ACC112 (cell line): ENCODE measurements around the gene TKFC.

ENCODE experiments used
- H2AFZ ChIP-seq: fragments of 200-600 bp; sonication (generic); one replicate; pipeline ENCODE4 v1.6.0; 2017; ENCODE audit warnings: antibody characterized with exemption, low read length; ENCODE audit not compliant: unreplicated experiment
- H3K27ac ChIP-seq: fragments of 200-600 bp; sonication (generic); 2 replicates; pipeline ENCODE4 v1.5.1; 2014; ENCODE audit warnings: low read depth, mild to moderate bottlenecking, antibody characterized with exemption, low read length, moderate library complexity
- H3K27me3 ChIP-seq: fragments of 200-600 bp; sonication (generic); 2 replicates; pipeline ENCODE4 v1.6.1; 2014; ENCODE audit warnings: mild to moderate bottlenecking, antibody characterized with exemption, low read length, moderate library complexity, mixed read lengths; ENCODE audit not compliant: insufficient read depth
- H3K36me3 ChIP-seq: fragments of 200-600 bp; sonication (generic); 2 replicates; pipeline ENCODE4 v1.6.1; 2016; ENCODE audit warnings: mild to moderate bottlenecking, antibody characterized with exemption, low read length, moderate library complexity, mixed read lengths; ENCODE audit not compliant: insufficient read depth
- H3K4me1 ChIP-seq: fragments of 200-600 bp; sonication (generic); one replicate; pipeline ENCODE4 v1.6.1; 2016; ENCODE audit warnings: low read length, mixed read lengths; ENCODE audit not compliant: insufficient read depth, unreplicated experiment, control insufficient read depth
- H3K4me3 ChIP-seq: fragments of 200-600 bp; sonication (generic); 2 replicates; pipeline ENCODE4 v1.5.1; 2014; ENCODE audit warnings: mild to moderate bottlenecking, low read depth, low read length
- H3K79me2 ChIP-seq: fragments of 200-600 bp; sonication (generic); one replicate; pipeline ENCODE4 v1.6.0; 2016; ENCODE audit warnings: low read length; ENCODE audit not compliant: control insufficient read depth, unreplicated experiment, insufficient read depth

The TKFC gene

DNA sequence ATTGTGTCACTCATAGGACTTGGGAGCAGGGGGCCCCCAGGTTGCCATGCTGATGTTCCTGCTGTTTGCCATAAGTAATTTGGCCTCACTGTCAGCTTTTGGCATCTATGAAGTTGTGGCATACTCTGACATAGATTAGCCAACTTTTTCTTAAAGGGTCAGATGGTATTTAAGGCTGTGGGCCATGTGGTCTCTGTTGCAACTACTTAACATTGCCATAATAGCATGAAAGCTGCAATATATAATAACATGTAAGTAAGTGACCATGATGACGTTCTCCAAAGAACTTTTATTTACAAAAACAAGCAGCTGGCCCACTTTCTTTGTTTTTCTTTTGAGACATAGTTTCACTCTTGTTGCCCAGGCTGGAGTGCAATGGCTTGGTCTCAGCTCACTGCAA lies 57.1 kb downstream of the TKFC start:
- H3K36me3 ChIP-seq = no peaks in the 10 kb centered on the region
- no peaks in the 10 kb centered on the region for H3K27me3 ChIP-seq
- H3K4me1 ChIP-seq = peaks cover 4% of the 10 kb centered on the region
- H3K79me2 ChIP-seq = no peaks in the 10 kb centered on the region
- H3K4me3 ChIP-seq = no peak overlapping the region
- no peak overlapping the region for H3K27ac ChIP-seq
- no peak overlapping the region for H2AFZ ChIP-seq

DNA sequence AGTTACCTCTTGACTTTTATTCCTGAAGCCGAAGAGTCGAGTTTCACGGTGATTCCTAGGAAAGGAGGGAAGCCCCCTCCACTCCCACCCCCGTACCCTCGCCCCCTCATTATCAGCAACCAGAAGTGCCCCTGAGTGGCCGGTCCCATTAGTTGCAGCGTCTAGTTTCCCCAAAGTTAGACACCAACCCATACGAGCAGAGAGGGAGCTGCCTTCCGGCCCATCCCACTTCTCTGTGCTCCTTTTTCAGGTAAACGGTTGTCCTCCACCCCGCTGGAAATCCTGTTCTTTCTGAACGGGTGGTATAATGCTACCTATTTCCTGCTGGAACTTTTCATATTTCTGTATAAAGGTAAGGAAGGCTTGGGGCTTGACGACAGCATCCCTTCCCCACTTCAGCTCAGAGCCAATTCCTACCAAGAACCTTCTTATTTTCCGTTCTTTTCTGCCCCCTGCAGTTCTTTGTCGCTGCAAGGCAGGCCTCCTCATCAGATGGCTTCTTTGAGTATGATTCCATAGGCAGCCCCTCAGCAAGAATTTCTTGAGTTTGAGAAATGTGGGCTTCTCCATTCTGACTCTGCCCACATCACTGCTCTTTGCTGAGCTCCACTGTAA lies 60.1 kb downstream of the TKFC start:
- H3K4me3 ChIP-seq = peak overlapping the region; percentile 92
- H2AFZ ChIP-seq = peak overlapping the region; percentile 99
- peaks cover 4% of the 10 kb centered on the region for H3K4me1 ChIP-seq
- H3K79me2 ChIP-seq = no peaks in the 10 kb centered on the region
- H3K27me3 ChIP-seq = no peaks in the 10 kb centered on the region
- H3K27ac ChIP-seq = no peak overlapping the region
- H3K36me3 ChIP-seq = peaks cover 3% of the 10 kb centered on the region; the same call in 1 of the 2 replicates
